WTC11 (cell line): Measurements from ENCODE around the gene ITPK1.

Experiments
- ATF1 ChIP-seq: sonication (generic); formaldehyde crosslinking; IDR thresholded peaks from 2 replicates; pipeline ENCODE4 v1.8.1; 2023; ENCODE audit warnings: mild to moderate bottlenecking, moderate library complexity, missing genetic modification reagents
- ETV6 ChIP-seq: sonication (generic); formaldehyde crosslinking; IDR thresholded peaks from 2 replicates; pipeline ENCODE4 v1.8.1; 2022; ENCODE audit warnings: mild to moderate bottlenecking, missing genetic modification reagents
- IRF2 ChIP-seq: sonication (generic); formaldehyde crosslinking; IDR thresholded peaks from 2 replicates; pipeline ENCODE4 v1.8.0; 2022; ENCODE audit warnings: low read depth, missing genetic modification reagents, borderline replicate concordance
- NR1H2 ChIP-seq: sonication (generic); formaldehyde crosslinking; IDR thresholded peaks from 2 replicates; pipeline ENCODE4 v1.9.0; 2021; ENCODE audit warnings: mild to moderate bottlenecking, moderate library complexity, missing genetic modification reagents
- RELA ChIP-seq: sonication (generic); formaldehyde crosslinking; IDR thresholded peaks from 2 replicates; pipeline ENCODE4 v1.8.1; 2022; ENCODE audit warnings: missing genetic modification reagents, mild to moderate bottlenecking, borderline replicate concordance
- SP1 ChIP-seq: sonication (generic); formaldehyde crosslinking; conservative IDR thresholded peaks from 2 replicates; pipeline ENCODE4 v1.8.1; 2022; ENCODE audit warnings: missing genetic modification reagents
- TP53 ChIP-seq: sonication (generic); formaldehyde crosslinking; IDR thresholded peaks from 2 replicates; pipeline ENCODE4 v1.8.1; 2023; ENCODE audit warnings: mild to moderate bottlenecking, missing genetic modification reagents
- ZNF121 ChIP-seq: sonication (generic); formaldehyde crosslinking; IDR thresholded peaks from 2 replicates; pipeline ENCODE4 v1.8.0; 2023; ENCODE audit warnings: missing genetic modification reagents
- TF ChIP-seq, protein P1 (sequence below): fragments of 200-600 bp; IDR thresholded peaks from 2 replicates; pipeline ENCODE4 v1.8.0; 2022; ENCODE audit warnings: antibody characterized with exemption
- TF ChIP-seq, protein P2 (sequence below): sonication (generic); formaldehyde crosslinking; IDR thresholded peaks from 2 replicates; pipeline ENCODE4 v1.8.0; 2022; ENCODE audit warnings: mild to moderate bottlenecking, missing genetic modification reagents
- TF ChIP-seq, protein P3 (sequence below): sonication (generic); formaldehyde crosslinking; IDR thresholded peaks from 2 replicates; pipeline ENCODE4 v1.8.1; 2022; ENCODE audit warnings: mild to moderate bottlenecking, moderate library complexity, missing genetic modification reagents
- TF ChIP-seq, protein P4 (sequence below): fragments of 250-450 bp; sonication (Bioruptor Pico); IDR thresholded peaks from 2 replicates; pipeline ENCODE4 v1.8.0; 2021; ENCODE audit warnings: mild to moderate bottlenecking
- TF ChIP-seq, protein P5 (sequence below): sonication (generic); formaldehyde crosslinking; conservative IDR thresholded peaks from 2 replicates; pipeline ENCODE4 v1.8.1; 2022; ENCODE audit warnings: mild to moderate bottlenecking, missing genetic modification reagents

DNA sequence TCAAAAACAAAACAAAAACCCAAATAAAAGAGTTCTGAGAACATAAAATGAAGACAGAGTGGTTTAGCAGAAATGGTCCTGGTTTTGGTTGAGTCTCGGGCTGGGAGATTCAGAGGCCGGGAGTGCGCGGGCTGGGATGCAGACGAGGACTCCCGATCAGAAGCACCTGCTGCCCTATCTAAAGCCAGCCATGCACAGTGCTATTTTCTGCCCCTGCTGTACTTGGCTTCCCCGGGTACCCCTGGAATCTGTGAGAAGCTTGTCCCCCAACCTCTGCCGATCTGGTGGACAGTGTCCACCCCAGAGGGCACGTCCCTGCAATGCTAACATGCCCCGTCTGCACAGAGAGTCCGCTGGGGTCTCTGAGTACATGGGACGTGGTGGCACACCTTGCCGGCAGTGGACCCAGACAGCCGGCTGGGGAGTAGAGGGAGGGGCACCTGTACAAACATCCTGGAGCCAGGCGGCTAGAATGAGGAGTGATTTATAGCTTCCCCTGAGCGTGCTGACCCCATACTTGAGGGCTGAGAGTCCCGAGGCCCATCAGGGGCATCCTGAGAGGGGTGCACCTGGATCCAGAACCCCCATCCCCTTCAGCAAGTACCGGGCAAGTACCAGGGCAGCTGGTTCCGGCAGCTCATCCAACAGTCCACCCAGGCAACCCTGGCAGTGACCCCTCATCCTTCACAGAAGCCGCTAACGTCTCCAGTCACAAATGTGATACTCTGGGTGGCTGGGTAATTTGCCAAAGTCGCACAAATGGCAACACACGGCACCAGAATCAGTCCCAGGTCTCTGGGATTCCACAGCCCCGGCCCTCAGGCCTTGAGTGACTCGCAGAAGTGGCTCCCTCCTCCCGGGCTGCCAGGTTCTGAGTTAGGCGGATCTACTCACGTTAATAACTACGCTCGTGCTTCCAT, 155.7 kb downstream of the ITPK1 start:
- TF ChIP-seq, protein P1, sequence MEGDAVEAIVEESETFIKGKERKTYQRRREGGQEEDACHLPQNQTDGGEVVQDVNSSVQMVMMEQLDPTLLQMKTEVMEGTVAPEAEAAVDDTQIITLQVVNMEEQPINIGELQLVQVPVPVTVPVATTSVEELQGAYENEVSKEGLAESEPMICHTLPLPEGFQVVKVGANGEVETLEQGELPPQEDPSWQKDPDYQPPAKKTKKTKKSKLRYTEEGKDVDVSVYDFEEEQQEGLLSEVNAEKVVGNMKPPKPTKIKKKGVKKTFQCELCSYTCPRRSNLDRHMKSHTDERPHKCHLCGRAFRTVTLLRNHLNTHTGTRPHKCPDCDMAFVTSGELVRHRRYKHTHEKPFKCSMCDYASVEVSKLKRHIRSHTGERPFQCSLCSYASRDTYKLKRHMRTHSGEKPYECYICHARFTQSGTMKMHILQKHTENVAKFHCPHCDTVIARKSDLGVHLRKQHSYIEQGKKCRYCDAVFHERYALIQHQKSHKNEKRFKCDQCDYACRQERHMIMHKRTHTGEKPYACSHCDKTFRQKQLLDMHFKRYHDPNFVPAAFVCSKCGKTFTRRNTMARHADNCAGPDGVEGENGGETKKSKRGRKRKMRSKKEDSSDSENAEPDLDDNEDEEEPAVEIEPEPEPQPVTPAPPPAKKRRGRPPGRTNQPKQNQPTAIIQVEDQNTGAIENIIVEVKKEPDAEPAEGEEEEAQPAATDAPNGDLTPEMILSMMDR: no peak
- TF ChIP-seq, protein P2, sequence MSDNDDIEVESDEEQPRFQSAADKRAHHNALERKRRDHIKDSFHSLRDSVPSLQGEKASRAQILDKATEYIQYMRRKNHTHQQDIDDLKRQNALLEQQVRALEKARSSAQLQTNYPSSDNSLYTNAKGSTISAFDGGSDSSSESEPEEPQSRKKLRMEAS: no peak
- TF ChIP-seq TP53 (CRISPR knock-in tag): no peak
- TF ChIP-seq ETV6: no peak
- TF ChIP-seq RELA (CRISPR knock-in tag): no peak
- TF ChIP-seq SP1 (CRISPR knock-in tag): no peak
- TF ChIP-seq, protein P3, sequence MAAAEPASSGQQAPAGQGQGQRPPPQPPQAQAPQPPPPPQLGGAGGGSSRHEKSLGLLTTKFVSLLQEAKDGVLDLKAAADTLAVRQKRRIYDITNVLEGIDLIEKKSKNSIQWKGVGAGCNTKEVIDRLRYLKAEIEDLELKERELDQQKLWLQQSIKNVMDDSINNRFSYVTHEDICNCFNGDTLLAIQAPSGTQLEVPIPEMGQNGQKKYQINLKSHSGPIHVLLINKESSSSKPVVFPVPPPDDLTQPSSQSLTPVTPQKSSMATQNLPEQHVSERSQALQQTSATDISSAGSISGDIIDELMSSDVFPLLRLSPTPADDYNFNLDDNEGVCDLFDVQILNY (CRISPR knock-in tag): no peak
- no peak for TF ChIP-seq ZNF121 (CRISPR knock-in tag)
- TF ChIP-seq, protein P4, sequence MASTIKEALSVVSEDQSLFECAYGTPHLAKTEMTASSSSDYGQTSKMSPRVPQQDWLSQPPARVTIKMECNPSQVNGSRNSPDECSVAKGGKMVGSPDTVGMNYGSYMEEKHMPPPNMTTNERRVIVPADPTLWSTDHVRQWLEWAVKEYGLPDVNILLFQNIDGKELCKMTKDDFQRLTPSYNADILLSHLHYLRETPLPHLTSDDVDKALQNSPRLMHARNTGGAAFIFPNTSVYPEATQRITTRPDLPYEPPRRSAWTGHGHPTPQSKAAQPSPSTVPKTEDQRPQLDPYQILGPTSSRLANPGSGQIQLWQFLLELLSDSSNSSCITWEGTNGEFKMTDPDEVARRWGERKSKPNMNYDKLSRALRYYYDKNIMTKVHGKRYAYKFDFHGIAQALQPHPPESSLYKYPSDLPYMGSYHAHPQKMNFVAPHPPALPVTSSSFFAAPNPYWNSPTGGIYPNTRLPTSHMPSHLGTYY: no peak
- no peak for TF ChIP-seq IRF2 (CRISPR knock-in tag)
- TF ChIP-seq ATF1 (CRISPR knock-in tag): no peak
- no peak for TF ChIP-seq NR1H2 (CRISPR knock-in tag)
- TF ChIP-seq, protein P5, sequence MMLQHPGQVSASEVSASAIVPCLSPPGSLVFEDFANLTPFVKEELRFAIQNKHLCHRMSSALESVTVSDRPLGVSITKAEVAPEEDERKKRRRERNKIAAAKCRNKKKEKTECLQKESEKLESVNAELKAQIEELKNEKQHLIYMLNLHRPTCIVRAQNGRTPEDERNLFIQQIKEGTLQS (CRISPR knock-in tag): no peak
